NCI-H1092 (cell line): Measurements from ENCODE around the gene PTX3.

ENCODE experiments used
- DNase-seq: peaks from one replicate; lab custom pipeline; 2025; lab: John Stamatoyannopoulos, UW

PTX3 gene

DNA sequence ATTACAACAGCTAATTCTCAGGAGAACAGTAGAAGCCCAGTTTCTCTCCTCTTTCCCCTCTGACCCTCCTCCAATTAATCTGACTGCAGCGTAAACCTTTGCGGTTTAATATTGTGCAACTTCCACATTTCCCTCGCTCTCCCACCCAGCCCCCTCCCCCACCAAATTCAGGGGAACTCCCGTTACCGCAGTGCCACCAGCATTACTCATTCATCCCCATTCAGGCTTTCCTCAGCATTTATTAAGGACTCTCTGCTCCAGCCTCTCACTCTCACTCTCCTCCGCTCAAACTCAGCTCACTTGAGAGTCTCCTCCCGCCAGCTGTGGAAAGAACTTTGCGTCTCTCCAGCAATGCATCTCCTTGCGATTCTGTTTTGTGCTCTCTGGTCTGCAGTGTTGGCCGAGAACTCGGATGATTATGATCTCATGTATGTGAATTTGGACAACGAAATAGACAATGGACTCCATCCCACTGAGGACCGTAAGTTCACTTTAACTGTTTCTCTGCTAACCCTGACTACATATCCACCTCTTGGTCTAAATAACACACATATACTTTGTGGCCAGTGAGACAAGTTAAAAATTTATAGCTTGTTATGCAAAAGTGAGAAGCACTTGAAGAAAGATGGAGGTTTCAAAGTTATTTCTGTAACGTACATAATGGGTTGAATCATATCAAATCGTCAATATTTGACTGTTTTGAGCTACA, at the start of gene PTX3:
PTX3 (plus strand) TSS at position 268 of the 709 bp plus-strand sequence; CDS start at position 352, 84 bp downstream.
- DNase-seq, result no peak

DNA sequence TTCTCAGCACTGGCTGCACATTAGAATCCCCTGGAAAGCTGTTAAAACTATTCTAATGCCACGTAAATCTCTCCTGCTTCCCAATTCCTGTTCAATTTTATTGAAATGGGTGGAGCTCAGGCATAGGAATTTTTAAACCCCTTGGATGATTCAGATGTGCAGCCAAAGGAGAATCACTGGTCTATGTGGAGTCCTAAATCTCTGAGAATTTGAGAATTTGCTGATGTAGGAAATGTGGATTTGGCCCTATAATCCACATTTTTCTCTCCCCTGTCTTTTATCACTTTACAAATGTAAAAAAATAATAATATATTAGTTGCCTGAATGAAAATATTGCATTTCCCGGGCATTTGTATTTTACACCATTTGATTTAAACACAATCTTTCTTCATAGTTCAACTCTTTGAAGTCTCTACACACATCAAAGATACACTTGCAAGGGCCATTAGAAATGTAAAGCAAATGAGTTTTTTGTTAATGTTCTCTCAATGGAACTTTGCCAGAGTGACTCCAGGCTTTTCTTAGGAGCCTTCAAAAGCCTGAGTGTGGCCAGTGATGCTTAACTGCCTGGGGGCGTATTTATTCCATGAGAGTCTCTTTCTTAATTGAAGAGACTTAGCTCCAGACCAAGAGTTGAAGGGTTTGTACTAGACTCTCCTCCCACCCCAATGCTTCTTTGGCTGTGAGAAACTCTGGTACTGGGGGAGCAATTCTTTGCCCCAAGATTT, 48.8 kb upstream of the PTX3 start:
- no peak for DNase-seq

DNA sequence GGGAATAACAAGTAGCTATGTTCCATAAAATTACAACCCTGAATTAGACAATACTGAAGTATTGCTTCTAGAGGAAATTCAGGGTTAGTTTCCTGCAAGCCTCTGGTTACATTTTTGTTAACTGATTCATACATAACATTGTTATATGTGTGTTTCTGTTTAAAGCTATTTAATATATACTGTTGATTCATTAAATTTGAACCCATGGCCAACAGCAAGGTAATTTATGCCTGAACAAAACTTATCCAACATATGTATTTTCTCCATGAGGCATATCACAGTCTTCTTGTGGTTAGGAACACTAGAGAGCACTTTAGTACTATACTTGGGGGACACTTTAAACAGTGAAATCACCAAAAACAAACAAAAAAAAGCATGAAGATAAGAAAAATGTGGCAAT, 47.7 kb upstream of the PTX3 start:
- DNase-seq, result no peak

DNA sequence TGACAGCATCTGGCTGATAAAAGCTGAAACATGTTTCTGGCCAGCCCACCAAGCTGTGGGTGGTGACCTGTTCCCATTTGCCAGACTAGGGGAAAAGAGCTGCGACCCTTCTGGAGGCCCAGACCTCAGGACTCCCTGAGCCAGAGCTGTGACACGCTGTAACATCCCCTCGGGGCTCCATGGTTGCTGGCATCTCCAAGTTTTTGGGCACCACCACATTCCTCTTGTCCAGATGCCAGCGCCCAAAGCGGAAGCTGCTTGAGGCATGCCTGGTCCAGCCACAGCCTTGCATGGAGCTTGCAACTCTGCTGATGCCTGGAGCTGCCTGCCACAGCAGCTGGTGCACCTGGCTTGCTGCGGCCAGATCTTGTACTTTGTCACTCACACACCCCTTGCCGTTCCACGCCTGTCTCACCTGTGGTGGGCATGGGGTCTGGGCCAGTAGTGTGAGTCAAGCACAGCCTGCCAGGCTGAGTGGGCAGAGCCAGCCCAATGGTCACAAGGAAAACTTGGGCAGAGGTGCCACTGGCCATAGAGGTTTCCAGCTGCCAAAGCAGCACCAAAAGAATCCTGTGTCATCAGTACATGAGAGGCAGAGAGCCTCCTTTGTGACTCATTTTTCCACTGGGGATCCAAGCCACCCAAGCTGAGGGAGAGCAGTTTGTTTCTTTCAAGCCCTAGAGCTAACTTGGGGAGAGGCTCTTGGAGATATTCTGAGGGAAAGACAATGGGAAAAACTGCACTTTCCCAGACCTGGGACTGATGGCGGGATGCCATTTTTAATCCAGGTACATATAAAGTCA, 45.7 kb upstream of the PTX3 start:
- DNase-seq, result no peak

DNA sequence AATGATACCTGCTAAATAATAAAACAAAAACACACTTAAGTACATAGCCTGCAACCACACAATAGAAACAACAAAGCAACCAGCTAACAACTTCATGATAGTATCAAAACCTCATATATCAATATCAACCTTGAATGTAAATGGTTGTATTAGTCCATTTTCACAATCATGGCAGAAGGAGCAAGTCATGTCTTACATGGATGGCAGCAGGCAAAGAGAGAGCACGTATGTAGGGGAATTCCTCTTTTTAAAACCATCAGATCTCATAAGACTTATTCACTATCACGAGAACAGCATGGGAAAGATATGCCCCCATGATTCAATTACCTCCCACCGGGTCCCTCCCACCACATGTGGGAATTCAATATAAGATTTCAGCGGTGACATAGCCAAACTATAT, 44.5 kb upstream of the PTX3 start:
- DNase-seq, result no peak

DNA sequence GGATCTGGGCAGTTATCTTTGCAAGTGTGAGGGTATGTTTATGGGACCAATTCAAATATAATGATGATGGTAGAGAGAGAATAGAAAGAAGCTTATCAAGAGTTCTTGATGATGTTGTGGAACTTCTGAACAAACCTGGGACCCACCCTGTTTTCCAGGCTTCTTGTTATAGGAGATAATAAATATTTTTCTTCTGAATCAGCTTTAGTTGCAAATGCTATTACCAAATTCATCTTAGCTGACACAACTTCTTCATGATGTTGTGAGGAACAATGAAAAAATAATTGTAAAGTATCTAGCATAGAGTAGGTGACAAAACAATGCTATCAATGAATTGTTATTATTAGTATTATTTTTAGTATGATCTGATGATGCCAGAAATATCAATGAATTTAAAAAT, 43.5 kb upstream of the PTX3 start:
- DNase-seq, result no peak

DNA sequence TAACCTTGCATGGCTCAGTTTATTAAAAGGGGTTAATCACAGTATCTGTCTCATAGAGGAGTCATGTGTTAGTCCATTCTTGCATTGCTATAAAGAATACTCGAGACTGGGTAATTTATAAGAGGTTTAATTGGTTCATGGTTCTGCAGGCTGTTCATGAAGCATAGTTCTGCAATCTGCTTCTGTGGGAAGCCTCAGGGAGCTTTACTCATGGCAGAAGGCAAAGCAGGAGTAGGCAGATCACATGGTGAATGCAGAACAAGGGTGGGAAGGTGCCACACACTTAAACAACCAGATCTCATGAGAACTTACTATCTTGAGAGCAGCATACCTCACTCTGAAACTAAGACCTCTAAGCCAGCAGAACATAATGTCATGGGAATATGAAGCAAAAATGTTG, 42.2 kb upstream of the PTX3 start:
- no peak for DNase-seq

DNA sequence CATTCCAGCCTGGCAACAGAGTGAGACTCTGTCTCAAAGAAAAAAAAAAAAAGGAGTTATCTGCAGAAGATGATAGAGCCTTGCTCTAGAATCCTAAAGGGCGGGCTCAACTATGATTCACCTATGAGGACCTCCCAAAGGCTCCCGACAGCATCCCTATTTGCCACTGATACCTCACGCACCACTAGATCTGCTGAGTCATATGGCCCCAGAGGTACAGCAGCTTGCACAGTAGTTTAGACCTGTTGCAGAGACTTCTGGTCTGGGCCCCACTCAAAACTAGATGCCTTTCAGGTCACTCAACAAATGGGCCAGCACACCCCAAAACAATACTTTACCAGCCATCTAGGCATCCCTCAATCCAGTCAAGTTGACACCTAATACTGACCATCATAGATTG, 38.1 kb upstream of the PTX3 start:
- no peak for DNase-seq

DNA sequence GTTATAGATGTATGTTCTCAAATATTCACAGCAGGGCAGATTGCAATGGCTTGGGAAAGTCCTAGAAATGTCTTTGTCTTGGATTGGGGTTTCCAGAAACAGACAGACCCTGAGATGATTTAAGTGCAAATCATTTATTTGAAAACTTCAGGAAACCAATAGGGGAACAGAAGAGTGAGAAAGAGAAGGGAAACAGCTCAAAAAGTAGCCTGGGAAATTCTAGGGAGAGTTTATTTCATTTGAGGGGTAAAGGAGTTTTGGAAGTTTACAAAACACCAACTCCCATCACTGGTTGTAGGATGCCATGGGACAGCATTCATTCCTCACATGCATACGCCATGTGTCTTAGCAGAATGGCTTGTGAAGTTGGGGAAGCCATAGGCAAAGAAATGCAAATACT, 32.3 kb upstream of the PTX3 start:
- no peak for DNase-seq

DNA sequence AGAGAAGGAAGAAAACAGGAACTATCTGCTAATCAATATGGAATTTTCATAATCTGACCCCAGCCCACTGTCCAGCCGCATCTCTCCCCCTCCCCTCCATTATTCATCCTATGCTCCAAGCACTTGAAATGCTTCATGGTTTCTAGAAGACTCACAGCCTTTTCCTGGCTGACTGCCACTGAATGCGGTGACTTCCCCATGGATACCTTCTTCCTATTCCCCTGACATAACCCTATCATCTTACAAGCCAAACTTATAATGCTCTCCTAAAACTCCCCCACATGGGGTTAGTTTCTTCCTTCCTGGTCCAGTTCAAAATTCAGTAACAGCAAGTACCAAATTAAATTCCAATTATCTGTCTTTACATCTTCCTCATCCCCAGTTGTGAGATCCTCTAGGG, 31.2 kb upstream of the PTX3 start:
- no peak for DNase-seq

DNA sequence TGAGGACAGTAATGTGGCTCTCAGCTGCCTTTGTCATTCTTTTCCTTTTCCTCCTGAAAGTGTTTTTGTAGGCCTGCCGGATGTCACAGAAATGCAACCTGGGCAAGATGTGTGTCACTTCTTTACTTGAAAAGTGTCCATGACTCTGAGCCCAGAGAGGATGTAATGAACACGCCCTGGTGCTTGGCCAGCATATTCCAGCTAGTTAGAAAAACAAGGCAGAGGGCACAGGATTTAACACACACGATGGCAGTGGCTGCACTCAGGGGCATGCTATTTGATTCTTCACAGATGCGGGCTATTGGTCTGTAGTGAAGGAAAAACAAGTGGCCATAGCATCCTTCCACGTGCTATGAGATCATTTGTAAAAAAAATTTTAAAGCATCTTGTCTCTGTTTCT, 30.3 kb upstream of the PTX3 start:
- no peak for DNase-seq

DNA sequence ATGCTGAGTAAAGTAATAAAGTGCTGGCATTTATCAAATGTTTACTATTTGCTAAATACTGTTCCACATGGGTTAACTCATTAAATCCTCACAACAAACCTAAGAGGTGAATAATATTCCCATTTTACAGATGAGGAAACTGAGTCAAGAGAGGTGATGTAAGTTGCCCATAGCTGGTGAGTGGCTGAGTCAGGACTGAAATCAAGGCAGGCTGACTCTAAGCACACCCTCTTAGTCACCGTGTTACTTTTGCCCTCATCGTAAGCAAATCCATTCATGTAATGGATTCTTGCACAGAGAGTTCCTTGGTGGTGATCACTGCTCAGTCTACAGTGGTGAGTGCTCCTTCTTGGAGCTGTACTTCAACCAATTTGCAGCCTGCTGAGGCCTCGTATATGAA, 28.9 kb upstream of the PTX3 start:
- DNase-seq, result no peak

DNA sequence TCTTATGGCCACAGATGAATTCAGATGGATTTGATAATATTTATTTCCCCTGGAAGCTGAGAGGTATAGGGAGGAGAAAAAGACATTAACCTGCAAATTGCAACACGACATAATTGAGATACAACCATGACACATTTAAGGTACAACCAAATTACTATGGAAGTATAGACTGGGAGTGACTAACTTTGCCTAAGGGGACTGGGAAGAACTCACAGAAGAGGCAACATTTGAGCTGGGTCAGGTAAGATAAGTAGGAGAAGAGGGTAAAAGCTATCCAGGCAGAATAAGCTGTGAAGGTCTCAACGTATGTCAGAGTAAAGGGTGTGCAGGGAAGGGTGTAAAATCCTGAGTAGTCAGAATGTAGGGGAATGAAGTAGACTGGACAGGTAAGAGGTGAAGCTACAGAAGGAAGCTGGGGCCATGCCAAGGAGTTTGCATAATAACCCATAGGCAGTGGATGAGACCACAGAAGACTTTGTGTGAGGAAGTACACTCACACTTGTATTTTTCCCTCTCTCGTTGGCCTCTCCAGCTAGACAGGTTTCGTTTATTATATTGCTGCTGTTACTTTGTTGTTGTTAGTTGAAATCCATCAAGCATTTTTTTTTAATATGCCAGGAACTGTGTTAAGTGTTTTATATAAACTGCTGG, 28.0 kb upstream of the PTX3 start:
- DNase-seq, result no peak

DNA sequence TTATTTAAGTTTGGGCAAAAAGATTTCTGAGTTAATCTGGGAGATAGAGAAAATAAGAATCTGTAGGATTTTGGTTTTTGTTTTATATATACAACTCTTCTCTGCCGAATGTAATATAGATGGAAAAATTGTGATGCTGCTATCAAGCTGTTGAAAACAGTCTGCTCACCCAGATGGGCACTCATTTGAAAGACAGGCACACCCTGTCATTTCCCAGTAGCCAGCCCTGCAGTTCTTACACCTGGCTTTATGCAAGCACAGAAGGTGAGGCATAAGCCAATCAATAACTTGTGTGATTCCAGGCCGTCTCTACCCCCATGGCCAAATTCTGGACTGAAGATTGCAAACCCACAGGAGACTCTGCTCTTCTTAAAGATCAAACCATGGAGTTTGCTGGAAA, 27.1 kb upstream of the PTX3 start:
- DNase-seq, result no peak

DNA sequence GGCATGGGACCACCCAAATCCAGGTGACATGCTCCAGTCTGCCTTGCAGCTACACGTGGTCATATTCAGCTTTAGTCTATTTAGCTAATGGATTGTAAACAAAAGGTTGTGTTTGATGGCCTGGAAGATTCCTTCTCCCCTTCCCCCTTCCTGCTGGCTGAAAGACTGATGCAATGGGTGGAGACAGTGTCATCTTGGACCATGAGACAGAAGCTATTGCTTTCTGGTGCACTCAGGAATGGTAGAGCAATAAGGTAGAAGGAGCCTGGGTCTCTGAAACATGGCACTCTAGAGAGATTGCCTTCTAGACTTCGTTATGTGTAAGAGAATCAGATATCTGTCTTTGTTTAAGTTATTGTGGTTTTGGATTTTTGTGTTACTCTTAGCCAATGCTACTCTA, 25.7 kb upstream of the PTX3 start:
- DNase-seq, result no peak

DNA sequence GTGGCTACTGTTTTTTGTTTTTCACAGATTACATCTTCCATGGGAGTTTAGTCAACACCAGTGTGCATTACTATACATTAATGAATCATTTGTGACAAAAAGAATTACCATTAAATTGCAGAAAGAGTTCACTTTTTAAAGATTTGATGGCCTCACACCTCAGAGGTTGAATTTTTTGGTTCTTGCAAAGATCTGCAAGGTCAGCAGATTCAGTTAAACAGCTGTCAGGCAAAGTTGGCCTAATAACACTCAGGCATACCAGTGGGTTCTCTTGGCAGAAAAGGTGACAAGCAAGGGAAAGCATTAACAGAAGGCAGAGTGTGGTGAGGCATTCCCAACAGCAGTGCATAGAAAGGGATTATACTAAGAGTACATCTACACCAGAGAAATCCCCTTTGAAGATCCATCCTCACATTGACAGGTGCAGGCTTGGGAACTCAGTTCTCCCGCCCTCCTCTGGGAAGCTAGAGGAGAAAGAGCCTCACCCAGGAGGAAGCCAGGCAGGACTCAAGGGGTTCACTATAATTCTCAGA, 24.3 kb upstream of the PTX3 start:
- no peak for DNase-seq

DNA sequence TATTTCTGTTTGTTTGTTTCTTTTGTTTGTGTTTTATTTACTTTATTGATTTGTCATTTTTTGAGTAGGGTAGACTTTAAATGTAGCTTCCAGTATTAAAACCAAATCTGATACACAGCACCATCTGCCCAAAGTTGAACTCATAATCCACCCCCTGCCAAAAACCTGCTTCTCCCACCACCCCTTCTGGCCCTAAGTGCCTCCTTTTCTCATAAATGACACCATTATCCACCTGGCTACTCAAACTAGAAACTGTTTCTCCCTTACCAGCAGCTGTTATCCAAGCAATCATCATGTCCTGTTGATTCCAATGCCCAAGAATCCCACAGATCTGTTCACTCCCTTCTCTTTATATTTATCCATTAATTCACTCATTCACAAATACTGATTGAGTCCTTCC, 21.8 kb upstream of the PTX3 start:
- peak; percentile 4 for DNase-seq

DNA sequence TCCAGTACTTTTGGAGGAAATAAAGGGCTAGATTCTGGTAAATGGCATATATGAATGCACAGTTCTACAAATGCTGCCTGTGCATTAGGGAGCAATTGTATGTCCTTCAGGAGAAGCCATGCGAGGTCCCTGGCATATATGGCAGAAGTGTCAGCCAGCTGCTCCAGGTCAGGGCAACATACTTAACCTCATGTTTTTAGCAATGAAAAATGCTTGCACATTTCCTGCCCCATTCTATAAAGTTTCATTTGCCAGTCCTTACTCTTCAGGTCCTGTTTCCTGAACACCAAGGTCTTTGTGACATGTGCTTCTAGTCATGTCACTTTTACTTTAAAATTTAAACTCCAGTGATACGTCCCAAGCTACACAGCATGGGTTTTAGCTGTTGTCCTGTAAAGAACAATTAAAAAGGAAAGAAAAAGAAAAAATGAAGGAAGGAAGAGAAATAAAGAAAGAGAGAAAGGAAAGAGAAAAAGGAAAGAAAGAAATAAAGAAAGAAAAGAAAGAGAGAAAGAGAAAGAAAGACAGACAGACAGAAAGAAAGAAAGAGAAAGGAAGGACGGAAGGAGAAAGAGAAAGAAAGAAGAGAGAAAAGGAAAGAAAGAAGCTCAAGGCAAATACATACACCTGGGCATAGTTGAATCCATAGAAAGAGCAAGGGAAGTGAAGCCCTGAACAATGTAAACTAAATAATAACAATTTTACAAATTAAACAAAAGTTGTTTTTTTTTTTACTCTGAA, 20.1 kb upstream of the PTX3 start:
- DNase-seq, result no peak

DNA sequence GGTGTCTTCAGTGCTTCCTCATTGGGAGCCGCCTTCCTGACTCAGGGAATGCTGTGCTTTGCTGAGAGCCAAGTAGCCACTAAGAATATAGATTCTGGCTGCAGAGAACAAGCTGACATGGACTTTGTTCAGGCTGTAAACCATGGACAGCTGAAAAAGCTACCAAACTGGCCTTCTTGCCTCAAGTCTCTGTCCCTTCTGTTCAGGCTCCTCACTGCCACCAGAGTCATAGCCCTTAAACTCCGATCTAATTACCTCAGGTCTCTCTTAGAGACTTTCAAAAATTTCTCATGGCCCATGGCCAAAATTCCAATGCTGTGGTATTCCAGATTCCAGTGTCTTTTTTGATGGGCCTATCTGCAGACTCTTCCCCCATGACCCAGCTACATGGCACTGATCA, 19.4 kb upstream of the PTX3 start:
- no peak for DNase-seq

DNA sequence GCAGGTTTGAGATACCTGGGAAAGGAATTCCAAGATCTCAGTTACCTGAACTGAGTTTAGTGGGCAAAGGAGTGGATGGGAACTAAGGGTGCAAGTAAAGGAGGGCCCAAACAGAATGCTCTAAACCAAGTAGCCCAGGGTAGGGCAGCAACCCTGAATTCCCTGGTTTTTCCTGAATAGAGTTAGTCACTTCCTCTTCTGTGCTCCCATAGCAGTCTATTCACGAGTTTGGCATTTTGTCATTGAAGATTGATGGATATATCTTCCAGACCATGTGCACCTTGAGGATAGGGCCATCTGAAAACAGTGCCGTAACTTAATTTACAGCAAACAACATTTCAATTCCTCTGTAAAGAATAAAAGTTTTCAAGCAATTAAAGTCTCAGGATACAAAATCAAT, 18.5 kb upstream of the PTX3 start:
- DNase-seq, result no peak

DNA sequence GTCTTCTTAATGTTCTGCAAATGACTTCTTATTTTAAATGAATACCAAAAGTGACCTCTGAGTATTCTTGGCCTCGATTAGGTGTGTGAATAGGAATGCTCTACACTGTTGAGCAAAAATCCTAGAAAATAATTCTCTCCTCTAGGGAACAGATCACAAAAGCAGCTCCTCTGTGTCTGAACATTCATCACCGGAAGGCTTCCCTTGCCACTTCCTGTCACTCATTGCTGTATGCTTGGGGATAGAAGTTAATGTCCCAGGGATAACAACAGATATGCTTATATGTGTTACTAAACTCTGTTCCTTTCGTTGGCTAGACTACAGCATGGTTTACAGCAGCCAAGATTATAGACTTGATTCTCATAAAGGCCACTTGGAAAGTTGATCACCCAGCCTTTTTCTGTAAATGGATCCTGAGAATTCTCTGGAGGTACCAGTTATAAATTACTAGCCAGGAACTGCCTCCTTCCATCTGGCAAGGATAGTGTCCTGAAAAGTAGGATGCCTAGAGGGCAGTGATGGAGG, 16.0 kb upstream of the PTX3 start:
- DNase-seq, result no peak
